SKM-1 treated with dmso at 0.1 percent for 144 hours (cell line): Measurements from ENCODE around the gene PARVA.

Source experiments
- DNase-seq: peaks from one replicate; lab custom pipeline; 2025; ENCODE audit not compliant: unreplicated experiment; lab: John Stamatoyannopoulos, UW

The PARVA gene

DNA sequence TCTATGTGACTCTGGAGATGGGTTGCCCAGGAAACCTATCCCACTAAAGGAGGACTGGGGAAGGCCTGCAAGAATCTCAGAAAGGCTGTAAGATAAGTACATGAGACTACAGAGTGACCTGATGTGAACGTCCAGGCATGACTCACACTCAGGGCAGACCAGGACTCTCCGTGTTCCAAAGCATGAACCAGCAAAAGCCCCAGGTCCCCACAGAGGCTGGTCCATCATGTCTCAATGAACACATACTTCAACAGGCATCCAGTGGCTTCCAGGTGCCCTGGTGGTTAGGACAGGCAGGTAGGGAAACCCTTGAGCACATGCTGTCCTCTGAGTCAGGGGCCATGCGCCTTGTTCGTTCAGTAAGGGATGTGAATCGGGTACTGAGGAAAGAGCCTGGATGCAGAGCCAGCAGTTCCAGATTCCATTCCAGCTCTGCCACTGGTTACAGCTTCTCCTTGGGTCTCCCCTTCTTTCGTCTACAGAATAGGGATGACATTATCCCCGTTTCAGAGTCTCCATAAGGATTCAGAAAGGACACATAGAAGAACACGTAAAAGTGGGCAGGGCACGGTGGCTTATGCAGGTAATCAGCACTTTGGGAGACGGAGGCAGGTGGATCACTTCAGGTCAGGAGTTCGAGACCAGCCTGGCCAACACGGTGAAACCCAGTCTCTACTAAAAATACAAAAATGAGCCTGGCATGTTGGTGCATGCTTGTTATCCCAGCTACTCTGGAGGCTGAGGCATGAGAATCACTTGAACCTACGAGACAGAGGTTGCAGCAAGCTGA, 167.8 kb downstream of the PARVA start:
- no peak for DNase-seq

- DNase-seq, result no peak
Observed at GRCh38 chr11:12546122-12546521, 168.8 kb downstream of the PARVA start.

- DNase-seq, result no peak
Observed at GRCh38 chr11:12546660-12547059, 169.3 kb downstream of the PARVA start.

- DNase-seq, result no peak
Observed at GRCh38 chr11:12547953-12548650, 170.7 kb downstream of the PARVA start.

GRCh38 chr11:12552692-12553091, 175.3 kb downstream of the PARVA start:
- no peak for DNase-seq

DNA sequence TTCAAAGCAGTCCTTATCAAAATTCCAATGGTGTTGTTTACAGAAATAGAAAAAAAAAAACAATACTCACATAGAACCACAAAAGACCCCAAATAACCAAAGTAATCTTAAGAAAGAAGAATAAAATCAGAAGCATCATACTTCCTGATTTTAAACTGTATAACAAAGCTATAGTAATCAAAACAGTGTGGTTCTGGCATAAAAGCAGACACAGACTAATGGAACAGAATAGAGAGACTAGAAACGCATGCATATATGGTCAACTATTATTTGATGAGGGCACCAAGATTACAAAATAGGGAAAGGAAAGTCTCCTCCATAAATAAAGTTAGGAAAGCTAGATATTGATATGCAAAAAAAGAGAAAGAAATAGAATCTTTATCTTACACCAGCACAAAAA, 176.8 kb downstream of the PARVA start:
- no peak for DNase-seq

GRCh38 chr11:12556155-12556554, 178.8 kb downstream of the PARVA start:
- DNase-seq, result no peak

DNA sequence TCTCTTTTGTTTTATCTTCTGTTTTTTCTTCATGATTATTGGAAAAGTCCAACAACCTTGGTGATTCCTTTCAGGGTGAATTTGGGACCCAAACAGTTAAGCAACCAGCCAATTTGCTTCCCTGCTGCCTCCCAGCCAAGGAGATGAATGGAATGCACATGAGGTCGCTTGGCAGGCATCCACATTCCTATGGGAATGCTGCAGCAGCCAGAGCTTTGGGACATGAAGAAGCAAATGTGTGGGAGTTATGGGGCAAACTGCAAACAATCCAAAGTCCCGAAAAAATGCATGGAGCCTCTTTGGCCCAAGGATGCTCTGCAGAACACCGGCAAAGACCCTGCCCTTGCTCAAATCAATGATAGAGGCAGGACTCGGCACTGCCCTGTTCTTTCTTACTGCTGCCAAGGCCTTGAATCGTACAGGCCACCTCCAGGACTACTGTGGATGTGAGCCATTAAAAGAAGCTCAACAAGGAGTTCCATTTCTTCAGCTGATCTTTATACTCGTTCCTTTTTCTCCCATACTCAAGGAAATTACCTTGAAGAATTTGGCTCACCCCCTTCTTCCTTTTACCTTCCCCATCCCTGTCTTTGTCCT, 179.5 kb downstream of the PARVA start:
- no peak for DNase-seq

GRCh38 chr11:12559011-12559410, 181.6 kb downstream of the PARVA start:
- no peak for DNase-seq

DNA sequence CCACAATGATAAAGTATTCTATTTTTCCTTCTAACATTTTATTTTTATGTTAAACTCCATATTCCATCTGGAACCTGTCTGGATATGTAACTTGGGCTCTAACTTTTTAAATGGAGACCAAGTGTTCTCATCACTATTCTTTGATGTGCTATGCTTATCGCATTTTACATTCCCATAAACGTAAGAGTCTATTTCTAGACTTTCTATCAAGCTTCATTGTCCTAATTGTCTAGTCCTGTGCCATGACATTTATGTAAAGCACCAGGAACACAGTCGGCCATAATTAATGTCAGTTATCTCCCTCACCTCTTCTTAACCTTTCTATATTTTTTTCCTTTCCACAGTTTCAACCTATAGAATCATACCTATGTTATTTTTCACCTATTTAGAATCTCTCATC, 183.0 kb downstream of the PARVA start:
- DNase-seq, result no peak

DNA sequence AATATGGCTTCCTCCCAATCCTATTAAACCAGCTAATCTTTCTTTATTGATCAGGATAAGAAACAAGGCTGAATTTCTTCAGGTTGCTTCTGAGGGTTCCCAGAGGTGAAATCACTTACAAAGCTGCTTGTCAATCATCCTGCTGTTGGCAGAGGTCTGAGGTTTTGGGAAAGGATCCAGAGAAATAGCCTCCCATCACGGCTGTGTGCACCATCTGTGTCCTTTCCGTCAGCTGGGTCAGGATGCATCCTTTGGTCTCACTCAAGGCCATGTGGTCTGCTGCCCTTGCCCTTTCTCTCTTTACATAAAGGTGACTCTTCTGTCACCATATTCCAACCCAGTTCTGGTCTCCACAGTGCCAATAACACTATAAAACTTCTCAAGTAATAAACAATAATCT, 183.5 kb downstream of the PARVA start:
- no peak for DNase-seq

DNA sequence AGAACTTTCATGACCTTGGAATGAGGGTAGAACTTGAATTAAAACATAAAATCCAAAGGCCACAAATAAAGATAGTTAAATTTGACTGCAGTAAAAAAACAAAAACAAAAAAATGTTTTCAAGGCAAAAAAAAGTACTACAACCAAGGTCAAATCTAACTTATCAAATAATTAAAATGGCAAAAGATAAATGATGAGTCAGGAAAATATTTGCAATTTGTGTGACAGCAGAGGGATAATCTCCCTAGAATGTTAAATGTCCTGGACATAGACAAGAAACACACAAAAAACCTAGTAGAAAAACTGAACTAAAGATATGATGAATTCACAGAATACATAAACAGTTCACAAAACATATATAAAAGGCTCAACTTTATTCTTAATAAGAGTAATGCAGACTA, 186.6 kb downstream of the PARVA start:
- no peak for DNase-seq

GRCh38 chr11:12565406-12565805, 188.0 kb downstream of the PARVA start:
- DNase-seq, result no peak

GRCh38 chr11:12567746-12568460, 190.5 kb downstream of the PARVA start:
- DNase-seq, result no peak

DNA sequence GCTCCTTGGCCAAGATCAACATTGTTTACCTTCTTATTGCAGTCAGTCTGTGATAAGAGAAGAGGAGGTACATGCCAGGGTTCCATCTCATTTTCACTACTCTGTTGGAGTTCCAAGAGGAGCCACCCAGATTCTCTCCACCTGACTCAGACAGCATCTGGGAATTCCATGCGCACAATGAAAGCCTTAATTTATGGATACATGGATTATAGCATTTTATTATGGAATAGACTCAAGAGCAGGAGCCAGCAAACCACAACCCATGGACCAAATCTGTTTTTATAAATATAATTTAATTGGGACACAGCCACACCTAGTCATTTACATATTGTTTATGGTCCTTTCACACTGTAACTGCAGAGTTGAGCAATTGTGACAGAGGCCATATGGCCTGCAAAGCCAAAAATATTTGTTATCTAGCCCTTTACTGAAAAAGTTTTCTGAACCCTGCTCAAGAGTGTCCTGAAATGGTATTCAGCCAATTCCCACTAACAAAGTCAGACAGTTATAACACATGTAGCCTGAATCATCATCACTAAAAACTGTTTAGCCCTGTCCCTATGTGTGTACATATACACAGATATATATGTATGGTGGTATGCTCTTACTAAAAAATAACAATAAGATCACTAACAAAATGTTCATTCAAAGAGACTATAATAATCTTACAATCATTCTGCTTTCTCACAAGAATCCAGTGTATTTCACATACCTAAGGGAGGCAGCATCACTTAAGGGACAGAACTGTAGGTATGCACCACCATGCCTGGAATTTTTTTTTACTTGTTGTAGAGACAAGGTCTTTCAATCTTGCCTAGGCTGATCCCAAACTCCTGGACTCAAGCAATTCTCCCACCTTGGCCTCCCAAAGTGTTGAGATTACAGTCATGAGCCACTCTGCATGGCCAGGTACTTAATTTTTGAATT, 192.4 kb downstream of the PARVA start:
- no peak for DNase-seq

DNA sequence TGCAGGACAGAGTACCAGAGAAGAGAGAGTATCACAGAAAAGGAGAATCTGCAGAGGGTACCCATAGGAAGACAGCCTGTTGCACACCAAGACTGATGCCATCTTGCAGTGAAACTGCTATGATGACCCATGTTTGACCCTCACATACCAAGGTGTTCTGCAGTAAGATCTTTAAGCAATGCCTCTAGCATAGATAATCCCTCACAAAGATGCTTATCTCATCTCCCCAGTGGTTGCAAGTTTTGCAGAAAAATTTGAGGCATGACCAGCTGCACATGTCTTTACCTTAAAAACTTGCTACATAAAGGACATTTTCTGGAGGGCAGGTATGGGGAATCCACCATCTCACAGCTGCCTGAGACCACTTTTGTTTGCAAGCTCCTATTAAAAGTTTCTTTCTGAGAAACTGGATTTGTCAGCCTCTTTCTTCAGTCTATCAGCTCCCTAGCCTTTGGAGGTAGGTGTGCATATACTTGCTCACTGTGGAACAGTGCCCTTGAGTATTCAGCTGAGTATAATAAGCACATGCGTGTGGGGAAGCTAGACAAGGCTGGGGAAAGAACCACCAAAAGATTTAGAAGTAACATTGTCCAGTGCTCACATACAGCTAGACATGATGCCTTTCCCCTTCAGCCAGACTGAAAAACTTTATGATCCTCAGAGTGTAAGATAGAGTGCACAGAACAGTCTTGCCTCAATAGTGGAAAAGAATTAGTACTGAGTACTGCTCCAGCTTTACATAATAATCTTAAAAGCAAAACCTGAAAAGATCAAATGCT, 196.5 kb downstream of the PARVA start:
- DNase-seq, result no peak

- DNase-seq, result no peak
Observed at GRCh38 chr11:12577725-12578644, 200.6 kb downstream of the PARVA start.

DNA sequence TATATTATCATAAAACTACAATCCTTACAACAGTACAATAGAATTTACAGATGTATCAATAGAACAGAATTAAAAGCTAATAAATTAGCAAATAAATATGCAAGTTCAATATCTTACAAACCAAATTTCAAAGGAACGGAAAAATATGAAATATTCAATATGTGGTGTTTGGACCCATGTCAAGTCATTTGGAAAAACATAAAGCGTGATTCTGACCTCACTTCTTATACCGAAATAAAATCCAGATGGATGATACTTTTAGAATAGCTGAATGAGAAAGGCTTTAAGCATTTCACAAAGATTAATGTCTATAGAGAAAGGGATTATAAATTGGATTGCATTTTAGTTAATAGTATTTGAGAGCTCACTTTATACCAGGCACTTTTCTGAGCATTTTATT, 204.0 kb downstream of the PARVA start:
- no peak for DNase-seq

- no peak for DNase-seq
Observed at GRCh38 chr11:12581923-12582322, 204.6 kb downstream of the PARVA start.
